Adrenal gland (tissue), 12 donors: ENCODE results near the gene SLC9B1. TPM values are rescaled to one million over a fixed set of nuclear protein-coding genes. Genes with fewer than 3 reads are reported as not detected.

Source experiments
- DNase-seq, 7 donors: peaks; one replicate each; pipeline ENCODE4 v3.0.0-alpha.2; 2019 to 2020
- H3K27ac ChIP-seq, 5 donors: fragments of 200-600 bp; sonication (generic) in 4 of 5; 1 replicate in 3 of 5; 2 replicates in 2 of 5; pipeline versions ENCODE4 v1.5.1 to v1.8.0; 2016 to 2020; ENCODE audit warnings: mild to moderate bottlenecking in 1 of 5
- H3K27me3 ChIP-seq: fragments of 200-600 bp; 2 replicates; pipeline ENCODE4 v1.8.0; 2021
- H3K36me3 ChIP-seq, 2 donors: fragments of 200-600 bp; replicated peaks in 1 of 2; 1 replicate in 1 of 2; 2 replicates in 1 of 2; pipeline versions ENCODE4 v1.5.1 to v1.8.0; 2018 to 2022
- H3K4me1 ChIP-seq, 2 donors: fragments of 200-600 bp; replicated peaks in 1 of 2; 1 replicate in 1 of 2; 2 replicates in 1 of 2; pipeline versions ENCODE4 v1.5.1 to v1.8.0; 2018 to 2021
- H3K4me3 ChIP-seq, 4 donors: fragments of 200-600 bp; sonication (generic) in 3 of 4; one replicate each; pipeline ENCODE4 v1.5.1; 2016 to 2018
- H3K9me3 ChIP-seq, 3 donors: fragments of 200-600 bp; sonication (generic) in 1 of 3; replicated peaks in 1 of 3; 1 replicate in 2 of 3; 2 replicates in 1 of 3; pipeline versions ENCODE4 v1.5.1 to v1.8.0; 2016 to 2021
- CTCF ChIP-seq, 6 experiments: fragments of 450-650 bp in 4 of 6; fragments of 200-600 bp in 2 of 6; sonication (generic) in 1 of 6; IDR thresholded peaks; 1 replicate in 5 of 6; 2 replicates in 1 of 6; pipeline versions ENCODE4 v1.5.1 to v1.8.0; 2016 to 2021; ENCODE audit warnings: antibody characterized with exemption in 6 of 6, mild to moderate bottlenecking in 2 of 6, moderate library complexity in 1 of 6
- POLR2A ChIP-seq, 2 donors: fragments of 450-650 bp; IDR thresholded peaks; one replicate each; pipeline ENCODE4 v1.6.1; 2017; ENCODE audit warnings: antibody characterized with exemption in 2 of 2, mild to moderate bottlenecking in 2 of 2, moderate library complexity in 1 of 2
- WGBS, 4 donors: extraction: QIAGEN DNeasy Blood & Tissue Kit in 2 of 4; methylation state at CpG; one replicate each; pipeline versions ENCODE4 v1.1.5 to v1.1.7; 2013 to 2017; 5-methylcytosine and 5-hydroxymethylcytosine counted together
- intact Hi-C, 2 donors: fragments of 100-400 bp; cut with DNase I; formaldehyde crosslinking; loops; one replicate each; pipeline versions ENCODE4 v1.14.1 to v1.15.0; 2022 to 2023
- polyA plus RNA-seq, 3 donors: library from polyadenylated mRNA; stranded (reverse); fragments of 200-250 nt in 2 of 3; fragments of 350-450 nt in 1 of 3; fragmentation: Illumina TruSeq in 1 of 3; extraction: RNeasy Lipid Tissue Mini Kit (QIAGEN cat#74804) in 1 of 3; gene quantifications; one replicate each; pipeline ENCODE4 v1.2.3, GENCODE V29; 2013 to 2014
- total RNA-seq, 9 donors: library from RNA; depleted of rRNA in 4 of 9; stranded (reverse); fragments of >200 nt in 4 of 9; fragments of 120-200 nt in 1 of 9; fragmentation: NEBNext Ultra II Directional in 1 of 9; extraction: Animal tissue kit (Norgen Biotek cat#: 25700) in 1 of 9; gene quantifications; one replicate each; pipeline versions ENCODE4 v1.1.0 to v1.2.4, GENCODE V29; 2013 to 2023
- donor health status: healthy with polysubstance abuse.
- donor health status: Bipolar disorder and iron deficiency.
- donor health status: DM: yes; HTN: yes; CAD: no.
- donor health status: DM: no; HTN: no; CAD: no.
- donor health status: DM: no; HTN: no; CAD: no.
- donor health status: DM: yes; HTN: yes; CAD: no.

The SLC9B1 gene
- total and polyA plus RNA-seq, 12 donors, result 0.32 to 3.3 (median 1.5) TPM; not detected in 1

GRCh38 chr4:103030791-103031190, 11.3 kb upstream of the SLC9B1 start:
- WGBS, 4 donors, result 89 to 95% (median 93%) methylated on average over 3 of the region's 3 CpGs
- no peak overlapping the region for H3K4me3 ChIP-seq
- no peak for DNase-seq
- H3K27ac ChIP-seq, result no peak overlapping the region
- H3K9me3 ChIP-seq, result no peaks in the 10 kb centered on the region
- TF ChIP-seq POLR2A (IDR thresholded peaks at IDR 0.05), result no peak
- intact Hi-C loops, result no loop called here
- H3K36me3 ChIP-seq, result no peaks in the 10 kb centered on the region
- H3K27me3 ChIP-seq, result no peaks in the 10 kb centered on the region
- H3K4me1 ChIP-seq, result no peaks in the 10 kb centered on the region

GRCh38 chr4:103029300-103029699, 9.8 kb upstream of the SLC9B1 start:
- no peaks in the 10 kb centered on the region for H3K36me3 ChIP-seq
- H3K27ac ChIP-seq, result no peak overlapping the region
- intact Hi-C loops, result no loop called here
- DNase-seq, result no peak
- H3K9me3 ChIP-seq, result no peaks in the 10 kb centered on the region
- no peak for TF ChIP-seq CTCF (IDR thresholded peaks at IDR 0.05)
- TF ChIP-seq POLR2A (IDR thresholded peaks at IDR 0.05), result no peak
- H3K4me3 ChIP-seq, result no peak overlapping the region
- no peaks in the 10 kb centered on the region for H3K4me1 ChIP-seq
- WGBS, 4 donors, result 87 to 100% (median 99%) methylated on average over 1 of the region's 1 CpG
- no peaks in the 10 kb centered on the region for H3K27me3 ChIP-seq

- Histone ChIP-seq H3K27me3 (no peaks in the 10 kb centered on the region), H3K4me3 (no peak overlapping the region), H3K4me1 (no peaks in the 10 kb centered on the region), H3K27ac (no peak overlapping the region), H3K9me3 (no peaks in the 10 kb centered on the region), H3K36me3 (no peaks in the 10 kb centered on the region)
- no peak for DNase-seq
- 96 to 100% (median 100%) methylated on average over 1 of the region's 1 CpG for WGBS, 4 donors
- intact Hi-C loops, result no loop called here
- TF ChIP-seq CTCF (IDR thresholded peaks at IDR 0.05) (no peak), POLR2A (IDR thresholded peaks at IDR 0.05) (no peak)
These were observed 7.4 kb upstream of the SLC9B1 start for GRCh38 chr4:103026868-103027267.

- TF ChIP-seq POLR2A (IDR thresholded peaks at IDR 0.05), result no peak
- TF ChIP-seq CTCF (IDR thresholded peaks at IDR 0.05), result no peak
- no peak for DNase-seq
- Histone ChIP-seq H3K4me3 (no peak overlapping the region), H3K9me3 (no peaks in the 10 kb centered on the region), H3K27me3 (no peaks in the 10 kb centered on the region), H3K4me1 (no peaks in the 10 kb centered on the region), H3K36me3 (no peaks in the 10 kb centered on the region), H3K27ac (no peak overlapping the region)
- intact Hi-C loops, result no loop called here
- 90 to 98% (median 95%) methylated on average over 3 of the region's 3 CpGs for WGBS, 4 donors
These were observed 5.5 kb upstream of the SLC9B1 start for GRCh38 chr4:103024996-103025395.

GRCh38 chr4:103021120-103021519, 1.6 kb upstream of the SLC9B1 start:
- Histone ChIP-seq H3K9me3 (no peaks in the 10 kb centered on the region), H3K4me1 (peaks cover 0 to 7% of the 10 kb centered on the region in 2 donors), H3K27me3 (no peaks in the 10 kb centered on the region), H3K36me3 (no peaks in the 10 kb centered on the region), H3K27ac (no peak overlapping the region), H3K4me3 (no peak overlapping the region)
- TF ChIP-seq POLR2A (IDR thresholded peaks at IDR 0.05), result no peak
- TF ChIP-seq CTCF (IDR thresholded peaks at IDR 0.05), result no peak
- WGBS, 4 donors, result 91 to 97% (median 96%) methylated on average over 2 of the region's 2 CpGs
- intact Hi-C loops, result no loop called here
- DNase-seq, result no peak
